ENCODE measurements around the gene MCFD2.

The MCFD2 gene

DNA sequence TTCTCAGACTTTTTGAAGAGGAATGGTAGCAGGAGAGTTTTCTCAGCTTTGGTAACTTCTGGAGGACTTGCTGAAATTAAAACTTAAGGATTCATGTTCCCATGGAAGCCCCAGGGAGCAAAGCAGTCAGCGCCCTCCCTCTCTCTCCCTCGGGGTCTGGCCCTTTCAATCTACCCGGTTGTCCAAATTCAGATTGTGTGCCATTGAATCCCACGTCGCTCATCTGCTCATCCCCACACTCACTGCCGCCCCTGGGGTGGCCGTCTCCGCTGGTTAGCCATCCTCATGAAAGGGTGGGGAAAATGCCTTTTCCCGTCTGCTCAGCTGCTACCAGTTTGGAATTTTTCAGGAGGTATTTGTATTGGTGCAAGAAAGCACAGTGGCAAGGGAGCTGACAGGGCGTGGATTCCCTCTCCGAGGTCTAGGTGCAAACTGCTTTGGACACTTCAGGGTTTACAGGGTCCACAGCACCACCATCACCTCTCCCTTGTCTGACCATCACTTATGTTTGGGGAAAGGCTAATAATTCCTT, 27.1 kb downstream of the MCFD2 start:
- H3K4me3 ChIP-seq (ENCODE audit: low read depth, low read length), result no peak overlapping the region
- TF ChIP-seq, protein P1, sequence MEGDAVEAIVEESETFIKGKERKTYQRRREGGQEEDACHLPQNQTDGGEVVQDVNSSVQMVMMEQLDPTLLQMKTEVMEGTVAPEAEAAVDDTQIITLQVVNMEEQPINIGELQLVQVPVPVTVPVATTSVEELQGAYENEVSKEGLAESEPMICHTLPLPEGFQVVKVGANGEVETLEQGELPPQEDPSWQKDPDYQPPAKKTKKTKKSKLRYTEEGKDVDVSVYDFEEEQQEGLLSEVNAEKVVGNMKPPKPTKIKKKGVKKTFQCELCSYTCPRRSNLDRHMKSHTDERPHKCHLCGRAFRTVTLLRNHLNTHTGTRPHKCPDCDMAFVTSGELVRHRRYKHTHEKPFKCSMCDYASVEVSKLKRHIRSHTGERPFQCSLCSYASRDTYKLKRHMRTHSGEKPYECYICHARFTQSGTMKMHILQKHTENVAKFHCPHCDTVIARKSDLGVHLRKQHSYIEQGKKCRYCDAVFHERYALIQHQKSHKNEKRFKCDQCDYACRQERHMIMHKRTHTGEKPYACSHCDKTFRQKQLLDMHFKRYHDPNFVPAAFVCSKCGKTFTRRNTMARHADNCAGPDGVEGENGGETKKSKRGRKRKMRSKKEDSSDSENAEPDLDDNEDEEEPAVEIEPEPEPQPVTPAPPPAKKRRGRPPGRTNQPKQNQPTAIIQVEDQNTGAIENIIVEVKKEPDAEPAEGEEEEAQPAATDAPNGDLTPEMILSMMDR (IDR thresholded peaks at IDR 0.05; ENCODE audit: borderline replicate concordance, insufficient read depth, low read depth, low read length), result no peak

DNA sequence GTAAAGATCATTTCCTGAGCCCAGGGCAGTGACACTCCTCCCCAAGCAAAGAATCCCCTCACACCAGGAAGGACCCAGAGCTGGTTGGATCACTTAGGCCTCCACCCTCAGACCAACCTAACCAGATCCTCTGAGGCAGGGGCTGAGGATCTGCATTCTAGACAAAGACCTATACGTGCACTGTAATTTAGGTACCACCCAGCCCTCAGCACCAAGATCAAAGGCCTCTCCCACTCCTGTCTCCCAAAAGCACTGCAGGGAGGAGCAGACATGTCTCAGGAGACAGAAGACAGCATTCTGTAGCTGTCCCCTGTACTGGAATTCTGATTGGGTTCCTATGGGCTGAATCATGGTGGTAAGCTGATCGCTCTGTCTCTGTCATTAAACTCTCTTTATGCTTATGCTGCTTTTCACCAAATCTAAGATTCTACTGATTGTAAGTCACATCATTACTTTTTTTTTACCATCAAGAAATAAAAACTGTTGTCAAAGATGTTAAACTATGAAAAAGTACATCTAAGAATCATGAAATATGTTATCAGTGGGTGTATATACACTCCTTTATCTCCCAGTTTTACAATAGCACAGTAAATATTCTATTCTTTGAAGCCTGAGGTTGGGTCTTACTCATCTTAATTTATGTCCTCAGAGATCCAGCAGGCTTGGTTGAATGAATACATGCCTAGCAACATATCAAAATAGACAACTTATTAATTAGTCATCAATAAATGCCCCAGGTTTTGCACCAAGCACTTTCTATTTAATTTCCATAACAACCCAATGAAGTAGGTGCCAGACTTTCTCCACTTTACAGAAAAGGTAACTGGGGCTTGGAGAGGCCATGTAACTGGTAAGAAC, 28.3 kb downstream of the MCFD2 start:
- H3K4me3 ChIP-seq (ENCODE audit: low read depth, low read length), result no peak overlapping the region
- TF ChIP-seq, protein P1 (IDR thresholded peaks at IDR 0.05; ENCODE audit: borderline replicate concordance, insufficient read depth, low read depth, low read length), result no peak

DNA sequence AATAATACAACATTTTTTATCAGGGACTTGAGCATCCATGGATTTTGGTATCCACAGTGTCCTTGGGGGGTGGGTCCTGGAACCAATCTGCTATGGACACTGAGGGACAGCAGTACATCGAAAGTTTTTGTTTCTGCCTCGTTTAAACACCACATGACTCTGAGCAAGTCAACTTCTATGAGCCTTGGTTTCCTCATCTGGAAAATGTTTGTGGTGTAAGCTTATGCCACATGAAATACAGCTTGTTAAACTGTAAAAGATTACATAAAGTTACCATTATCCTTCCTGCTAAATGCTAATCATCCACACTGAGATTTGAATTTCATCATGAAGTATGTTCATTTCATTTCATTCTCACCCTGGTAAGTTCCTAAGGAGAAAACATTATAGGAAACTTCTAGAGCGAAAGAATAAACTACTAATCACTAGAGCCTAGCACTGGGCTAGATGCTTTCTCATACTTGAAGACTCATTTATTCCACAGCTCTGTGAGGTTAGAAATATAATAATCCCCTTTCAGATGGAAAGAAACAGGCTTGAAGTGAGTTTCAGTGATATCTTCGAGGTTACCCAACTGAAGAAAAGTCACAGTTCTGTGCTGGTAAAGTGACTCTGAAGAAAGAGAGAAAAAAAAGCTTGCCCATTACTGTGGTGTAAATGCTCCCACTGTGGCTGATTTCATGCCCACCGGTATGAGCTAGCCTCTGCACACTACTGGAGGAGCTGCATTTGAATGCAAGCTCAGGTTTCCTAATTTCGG, 29.2 kb downstream of the MCFD2 start:
- TF ChIP-seq, protein P1 (IDR thresholded peaks at IDR 0.05; ENCODE audit: borderline replicate concordance, insufficient read depth, low read depth, low read length), result no peak
- H3K4me3 ChIP-seq (ENCODE audit: low read depth, low read length), result no peak overlapping the region

- TF ChIP-seq, protein P1 (IDR thresholded peaks at IDR 0.05; ENCODE audit: borderline replicate concordance, insufficient read depth, low read depth, low read length), result no peak
- no peak overlapping the region for H3K4me3 ChIP-seq (ENCODE audit: low read depth, low read length)
These were observed 30.2 kb downstream of the MCFD2 start for GRCh38 chr2:46885376-46885775.

- TF ChIP-seq, protein P1 (IDR thresholded peaks at IDR 0.05; ENCODE audit: borderline replicate concordance, insufficient read depth, low read depth, low read length), result no peak
- H3K4me3 ChIP-seq (ENCODE audit: low read depth, low read length), result no peak overlapping the region
These were observed 36.1 kb downstream of the MCFD2 start for GRCh38 chr2:46879511-46879910.

DNA sequence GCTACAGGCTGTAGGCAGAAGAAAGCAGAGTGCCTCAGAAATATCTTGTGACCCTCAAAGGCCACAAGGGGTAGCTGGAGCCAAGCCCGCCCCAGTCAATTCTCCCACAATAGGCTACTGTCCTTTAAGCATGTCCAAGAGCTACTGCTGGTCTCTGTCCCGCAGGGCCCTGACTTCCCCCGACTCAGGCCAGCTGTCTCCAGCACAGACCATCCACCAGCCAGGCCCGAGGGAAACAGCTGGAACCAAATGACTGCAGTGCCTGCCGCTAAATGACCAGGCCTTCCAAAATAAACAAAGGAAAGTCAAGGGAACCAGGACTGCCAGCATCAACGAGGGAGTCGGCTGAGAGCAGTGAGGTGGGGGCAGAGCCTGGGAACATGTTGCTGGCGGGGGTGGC, 36.7 kb downstream of the MCFD2 start:
- no peak overlapping the region for H3K4me3 ChIP-seq (ENCODE audit: low read depth, low read length)
- TF ChIP-seq, protein P1 (IDR thresholded peaks at IDR 0.05; ENCODE audit: borderline replicate concordance, insufficient read depth, low read depth, low read length), result no peak

Data from GM12875 (cell line).